HG03432 (cell line): Measurements from ENCODE around the gene SLC66A1.

Source experiments
- ATAC-seq: cut with Tn5 transposase; IDR thresholded peaks from one replicate; pipeline ENCODE4 v1.9.1; 2021; ENCODE audit warnings: mild to moderate bottlenecking, moderate library complexity; ENCODE audit not compliant: unreplicated experiment

The SLC66A1 gene

DNA sequence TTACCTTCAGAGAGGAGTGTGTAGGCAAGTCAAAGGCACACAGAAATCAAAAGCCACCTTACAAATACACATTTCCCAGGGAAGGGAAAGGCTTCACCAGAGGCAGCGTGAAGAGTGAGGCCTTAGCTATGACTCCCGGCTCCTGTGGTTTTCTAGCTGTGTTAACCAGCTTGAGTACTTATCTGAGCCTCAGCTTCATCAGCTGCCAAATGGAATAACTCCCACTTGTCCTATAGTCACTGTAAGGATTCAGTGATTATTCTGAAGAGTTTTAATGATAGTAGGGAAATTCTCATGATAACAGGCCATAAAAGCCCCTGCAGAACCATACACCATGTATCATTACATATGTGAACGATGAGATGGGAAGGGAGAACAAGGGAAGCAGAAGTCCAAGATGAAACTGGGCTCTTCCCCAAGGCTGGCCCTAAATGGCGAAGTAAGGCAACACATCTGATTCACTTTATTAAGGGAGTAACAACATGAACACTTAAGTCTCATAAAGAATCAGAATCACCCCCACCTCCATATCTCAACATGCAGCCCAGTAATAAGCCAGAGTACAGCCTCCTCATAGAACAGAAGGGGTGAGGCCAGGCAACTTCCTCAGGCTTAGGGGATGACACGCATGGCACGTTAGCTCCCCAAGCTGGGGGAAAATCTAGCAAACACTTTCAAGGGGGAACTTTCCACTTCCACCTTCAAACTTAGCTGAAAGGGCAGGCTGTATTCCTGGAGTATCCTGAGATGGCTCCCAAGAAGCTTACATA, 63.7 kb downstream of the SLC66A1 start:
- no peak for ATAC-seq

- no peak for ATAC-seq
Measured at GRCh38 chr1:19376428-19377372, 64.6 kb downstream of the SLC66A1 start.

GRCh38 chr1:19377812-19378718, 65.9 kb downstream of the SLC66A1 start:
- no peak for ATAC-seq
